IMR-90 (cell line): ENCODE data around the gene DPH6. TPM values are rescaled to one million over a fixed set of nuclear protein-coding genes. Genes with fewer than 3 reads are reported as not detected.

Experiments
- ATAC-seq: fragments of 200-7000 bp; cut with Tn5 transposase; 2 replicates; pipeline ENCODE4 v1.9.1; 2020; ENCODE audit warnings: low read depth, mild to moderate bottlenecking, moderate library complexity
- BruUV-seq: library from RNA; stranded (reverse); fragments of 400-500 nt; replicated peaks from 2 replicates; lab custom pipeline; 2021; lab: Mats Ljungman, UMichigan
- CTCF ChIA-PET: fragments of 300-600 bp; formaldehyde crosslinking; extraction: SDS; loops from one replicate; lab custom pipeline; 2021; ENCODE audit warnings: antibody characterized with exemption; lab: Yijun Ruan, JAX
- POLR2A ChIA-PET: fragments of 300-600 bp; sonication (Branson Sonifier 250); formaldehyde crosslinking; loops from one replicate; lab custom pipeline; 2022; ENCODE audit warnings: antibody characterized with exemption; ENCODE audit not compliant: unreplicated experiment; lab: Charles Lee
- DNase-seq: peaks from one replicate; pipeline ENCODE4 v3.0.0; 2013
- H2AFZ ChIP-seq: replicated peaks from 2 replicates; pipeline ENCODE3; 2013; ENCODE audit warnings: low read length, mild to moderate bottlenecking; ENCODE audit not compliant: poor library complexity
- H2AK5ac ChIP-seq: 2 replicates; pipeline ENCODE4 v1.6.1; 2013; ENCODE audit warnings: low read depth, low read length, inconsistent platforms
- H2AK9ac ChIP-seq: replicated peaks from 2 replicates; pipeline ENCODE3; 2013; ENCODE audit warnings: mild to moderate bottlenecking, low read depth, low read length, moderate library complexity; ENCODE audit not compliant: poor library complexity
- H2BK120ac ChIP-seq: 2 replicates; pipeline ENCODE4 v1.6.1; 2013; ENCODE audit warnings: low read depth, low read length, inconsistent platforms
- H2BK15ac ChIP-seq: 3 replicates; pipeline ENCODE4 v1.6.1; 2013; ENCODE audit warnings: low read depth, low read length, inconsistent platforms
- H2BK20ac ChIP-seq: 2 replicates; pipeline ENCODE4 v1.6.1; 2013; ENCODE audit warnings: low read depth, mild to moderate bottlenecking, inconsistent platforms, low read length, moderate library complexity
- H2BK5ac ChIP-seq: 2 replicates; pipeline ENCODE4 v1.6.1; 2013; ENCODE audit warnings: mild to moderate bottlenecking, low read depth, low read length, inconsistent platforms; ENCODE audit not compliant: poor library complexity, severe bottlenecking
- H3K14ac ChIP-seq: replicated peaks from 2 replicates; pipeline ENCODE4 v1.6.1; 2013; ENCODE audit warnings: low read depth, low read length, inconsistent platforms
- H3K18ac ChIP-seq: 2 replicates; pipeline ENCODE4 v1.6.1; 2013; ENCODE audit warnings: low read depth, low read length, control low read depth
- H3K23ac ChIP-seq: 2 replicates; pipeline ENCODE4 v1.6.1; 2013; ENCODE audit warnings: low read depth, low read length, inconsistent platforms
- H3K27ac ChIP-seq: 2 replicates; pipeline ENCODE4 v1.5.1; 2013; ENCODE audit warnings: mild to moderate bottlenecking, control low read depth, low read length; ENCODE audit not compliant: insufficient read depth
- H3K27me3 ChIP-seq: 2 replicates; pipeline ENCODE4 v1.6.1; 2013; ENCODE audit warnings: low read length; ENCODE audit not compliant: control insufficient read depth, insufficient read depth
- H3K36me3 ChIP-seq: 2 replicates; pipeline ENCODE4 v1.6.1; 2013; ENCODE audit warnings: low read length, mixed read lengths; ENCODE audit not compliant: control insufficient read depth, insufficient read depth
- H3K4ac ChIP-seq: 2 replicates; pipeline ENCODE4 v1.6.1; 2013; ENCODE audit warnings: low read depth, low read length, inconsistent platforms
- H3K4me1 ChIP-seq: 2 replicates; pipeline ENCODE4 v1.6.1; 2013; ENCODE audit warnings: low read length, mixed read lengths; ENCODE audit not compliant: control insufficient read depth, insufficient read depth
- H3K4me2 ChIP-seq: 2 replicates; pipeline ENCODE4 v1.6.1; 2013; ENCODE audit warnings: low read depth, mild to moderate bottlenecking, control low read depth, low read length, moderate library complexity
- H3K4me3 ChIP-seq: 2 replicates; pipeline ENCODE4 v1.5.1; 2013; ENCODE audit warnings: low read depth, mild to moderate bottlenecking, control low read depth, low read length, moderate library complexity; ENCODE audit not compliant: insufficient read depth
- H3K56ac ChIP-seq: 2 replicates; pipeline ENCODE4 v1.6.1; 2013; ENCODE audit warnings: low read length, inconsistent platforms; ENCODE audit not compliant: insufficient read depth; ENCODE audit errors: extremely low read depth
- H3K79me1 ChIP-seq, 2 experiments: 2 replicates each; pipeline ENCODE4 v1.6.1; 2013; ENCODE audit warnings: low read length in 2 of 2, inconsistent platforms in 1 of 2, low read depth in 1 of 2
- H3K9ac ChIP-seq: 2 replicates; pipeline ENCODE4 v1.6.1; 2013; ENCODE audit warnings: low read depth, low read length, control low read depth
- H3K9me1 ChIP-seq: 2 replicates; pipeline ENCODE4 v1.6.1; 2013; ENCODE audit warnings: low read length, inconsistent platforms; ENCODE audit not compliant: insufficient read depth
- H3K9me3 ChIP-seq: 2 replicates; pipeline ENCODE4 v1.6.1; 2013; ENCODE audit warnings: low read length; ENCODE audit not compliant: control insufficient read depth, insufficient read depth
- H4K20me1 ChIP-seq: 2 replicates; pipeline ENCODE4 v1.6.1; 2013; ENCODE audit warnings: low read length, inconsistent platforms; ENCODE audit not compliant: insufficient read depth
- H4K5ac ChIP-seq: 2 replicates; pipeline ENCODE4 v1.6.1; 2013; ENCODE audit warnings: mild to moderate bottlenecking, low read depth, low read length, control low read depth
- H4K8ac ChIP-seq, 2 experiments: 2 replicates each; pipeline ENCODE4 v1.6.1; 2013; ENCODE audit warnings: low read depth in 2 of 2, low read length in 2 of 2, control low read depth in 1 of 2, inconsistent platforms in 1 of 2
- H4K91ac ChIP-seq: 2 replicates; pipeline ENCODE4 v1.6.1; 2013; ENCODE audit warnings: low read depth, low read length, inconsistent platforms; ENCODE audit not compliant: insufficient read depth
- CEBPB ChIP-seq: IDR thresholded peaks from 2 replicates; pipeline ENCODE4 v1.6.1; 2012; ENCODE audit warnings: low read depth, low read length, improper control_type of control experiment
- ELK1 ChIP-seq: fragments of 150-350 bp; IDR thresholded peaks from 2 replicates; pipeline ENCODE4 v1.6.1; 2016; ENCODE audit warnings: low read depth, mild to moderate bottlenecking, low read length, moderate library complexity, borderline replicate concordance
- FOS ChIP-seq: fragments of 150-350 bp; IDR thresholded peaks from 2 replicates; pipeline ENCODE4 v1.6.1; 2016; ENCODE audit warnings: low read depth, low read length
- RAD21 ChIP-seq: IDR thresholded peaks from 2 replicates; pipeline ENCODE4 v1.6.1; 2012; ENCODE audit warnings: low read length, improper control_type of control experiment
- RCOR1 ChIP-seq: IDR thresholded peaks from 2 replicates; pipeline ENCODE4 v1.6.1; 2012; ENCODE audit warnings: mild to moderate bottlenecking, low read length, improper control_type of control experiment; ENCODE audit not compliant: insufficient replicate concordance
- RFX5 ChIP-seq: IDR thresholded peaks from 2 replicates; pipeline ENCODE4 v1.8.0; 2012; ENCODE audit warnings: low read depth, mild to moderate bottlenecking, low read length, moderate library complexity
- SMC3 ChIP-seq: fragments of 150-350 bp; IDR thresholded peaks from 2 replicates; pipeline ENCODE4 v1.6.1; 2016; ENCODE audit warnings: low read depth, mild to moderate bottlenecking, antibody characterized with exemption, low read length, moderate library complexity
- WGBS, 2 experiments: methylation state at CpG; one replicate each; pipeline versions ENCODE4 v1.1.5 to v1.1.7; 2013; ENCODE audit warnings: missing lambda C conversion rate in 2 of 2; ENCODE audit not compliant: insufficient read length in 1 of 2; ENCODE audit errors: extremely low coverage in 2 of 2; 5-methylcytosine and 5-hydroxymethylcytosine counted together
- dilution Hi-C: fragments of 300-500 bp; cut with HindIII; formaldehyde crosslinking; loops from one replicate; pipeline ENCODE4 v1.14.3; 2018; ENCODE audit warnings: low sequenced_read_pairs; ENCODE audit not compliant: unreplicated experiment
- in situ Hi-C: fragments of 300-500 bp; cut with MboI; formaldehyde crosslinking; loops from 3 replicates; pipeline ENCODE4 v1.14.3; 2019; ENCODE audit warnings: low sequenced_read_pairs, inconsistent platforms, mixed read lengths
- intact Hi-C: fragments of 100-400 bp; cut with micrococcal nuclease; formaldehyde crosslinking; loops from 2 replicates; pipeline ENCODE4 v1.10.0; 2022
- polyA plus RNA-seq, 3 experiments: library from polyadenylated mRNA; depleted of rRNA; stranded (reverse); fragments of >200 nt; gene quantifications; 2 replicates each; pipeline ENCODE4 v1.2.3, GENCODE V29; 2012; ENCODE audit warnings: low replicate concordance in 1 of 3
- total RNA-seq: library from RNA; depleted of rRNA; stranded (reverse); fragments of >200 nt; gene quantifications from 2 replicates; pipeline ENCODE4 v1.2.3, GENCODE V29; 2012
- TF ChIP-seq, protein P1 (sequence below): fragments of 150-350 bp; IDR thresholded peaks from 2 replicates; pipeline ENCODE4 v1.6.1; 2017; ENCODE audit warnings: mild to moderate bottlenecking, antibody characterized with exemption, low read length, low read depth

The DPH6 gene
- total and polyA plus RNA-seq, 2 of the 4 experiments (the other 2 are of a cell fraction): 6.1 to 8.1 TPM

- Histone ChIP-seq H3K9me3 (no peaks in the 10 kb centered on the region), H3K27ac (no peak overlapping the region), H3K36me3 (no peaks in the 10 kb centered on the region), H3K27me3 (no peaks in the 10 kb centered on the region), H4K8ac (no peak overlapping the region), H3K9me1 (no peaks in the 10 kb centered on the region), H4K20me1 (no peaks in the 10 kb centered on the region), H3K9ac (no peak overlapping the region), H2AK5ac (no peak overlapping the region), H3K79me1 (no peaks in the 10 kb centered on the region), H3K56ac (no peak overlapping the region), H2BK15ac (no peak overlapping the region), H2BK20ac (no peak overlapping the region), H2AFZ (no peak overlapping the region), H3K4me1 (peaks cover 2% of the 10 kb centered on the region; the same call in 1 of the 2 replicates), H2AK9ac (no peak overlapping the region), H3K23ac (no peak overlapping the region), H4K91ac (no peak overlapping the region), H3K4me2 (no peak overlapping the region), H3K18ac (no peak overlapping the region), H2BK5ac (no peak overlapping the region), H2BK120ac (no peak overlapping the region), H3K4ac (no peak overlapping the region), H3K14ac (no peak overlapping the region), H3K4me3 (no peak overlapping the region), H4K5ac (no peak overlapping the region)
- ATAC-seq (no peak), DNase-seq (no peak)
- TF ChIP-seq CEBPB (no peak), RFX5 (no peak), SMC3 (no peak), RAD21 (no peak), FOS (no peak), ELK1 (no peak), RCOR1 (no peak)
- TF ChIP-seq, protein P1, sequence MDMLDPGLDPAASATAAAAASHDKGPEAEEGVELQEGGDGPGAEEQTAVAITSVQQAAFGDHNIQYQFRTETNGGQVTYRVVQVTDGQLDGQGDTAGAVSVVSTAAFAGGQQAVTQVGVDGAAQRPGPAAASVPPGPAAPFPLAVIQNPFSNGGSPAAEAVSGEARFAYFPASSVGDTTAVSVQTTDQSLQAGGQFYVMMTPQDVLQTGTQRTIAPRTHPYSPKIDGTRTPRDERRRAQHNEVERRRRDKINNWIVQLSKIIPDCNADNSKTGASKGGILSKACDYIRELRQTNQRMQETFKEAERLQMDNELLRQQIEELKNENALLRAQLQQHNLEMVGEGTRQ: no peak
- POLR2A ChIA-PET: no interaction called here
- CTCF ChIA-PET: no interaction called here
- dilution Hi-C loops: no loop called here
- no CpG with 5 or more reads among the region's 3 CpGs for WGBS, 2 experiments
- in situ Hi-C loops: no loop called here
- BruUV-seq: no TSS peak
- intact Hi-C loops: no loop called here
Observed at GRCh38 chr15:35565901-35566300, 19.9 kb upstream of the DPH6 start.
